ENCODE results near the gene CHST9.

GRCh38 chr18:26992926-26993325, 192.2 kb downstream of the CHST9 start:
- TF ChIP-seq, protein P1, sequence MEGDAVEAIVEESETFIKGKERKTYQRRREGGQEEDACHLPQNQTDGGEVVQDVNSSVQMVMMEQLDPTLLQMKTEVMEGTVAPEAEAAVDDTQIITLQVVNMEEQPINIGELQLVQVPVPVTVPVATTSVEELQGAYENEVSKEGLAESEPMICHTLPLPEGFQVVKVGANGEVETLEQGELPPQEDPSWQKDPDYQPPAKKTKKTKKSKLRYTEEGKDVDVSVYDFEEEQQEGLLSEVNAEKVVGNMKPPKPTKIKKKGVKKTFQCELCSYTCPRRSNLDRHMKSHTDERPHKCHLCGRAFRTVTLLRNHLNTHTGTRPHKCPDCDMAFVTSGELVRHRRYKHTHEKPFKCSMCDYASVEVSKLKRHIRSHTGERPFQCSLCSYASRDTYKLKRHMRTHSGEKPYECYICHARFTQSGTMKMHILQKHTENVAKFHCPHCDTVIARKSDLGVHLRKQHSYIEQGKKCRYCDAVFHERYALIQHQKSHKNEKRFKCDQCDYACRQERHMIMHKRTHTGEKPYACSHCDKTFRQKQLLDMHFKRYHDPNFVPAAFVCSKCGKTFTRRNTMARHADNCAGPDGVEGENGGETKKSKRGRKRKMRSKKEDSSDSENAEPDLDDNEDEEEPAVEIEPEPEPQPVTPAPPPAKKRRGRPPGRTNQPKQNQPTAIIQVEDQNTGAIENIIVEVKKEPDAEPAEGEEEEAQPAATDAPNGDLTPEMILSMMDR (IDR thresholded peaks at IDR 0.05): no peak
- no peak for TF ChIP-seq POLR2A (IDR thresholded peaks at IDR 0.05)
